HG03108 (cell line): Measurements from ENCODE around the gene FAM234A.

ENCODE experiments used
- ATAC-seq: cut with Tn5 transposase; IDR thresholded peaks from one replicate; pipeline ENCODE4 v1.9.1; 2021; ENCODE audit warnings: moderate library complexity; ENCODE audit not compliant: unreplicated experiment

Gene FAM234A

GRCh38 chr16:280552-280951 is 45.9 kb downstream of the FAM234A start, which contains the start of gene ARHGDIG:
TSS of gene ARHGDIG (plus strand) at chr16:280591. CDS start at chr16:280681, 90 bp downstream.
- ATAC-seq: no peak

GRCh38 chr16:280991-281659 is 46.5 kb downstream of the FAM234A start:
- ATAC-seq: no peak

- no peak for ATAC-seq
Observed at GRCh38 chr16:281660-282255, 47.1 kb downstream of the FAM234A start.

GRCh38 chr16:282491-282890 is 47.9 kb downstream of the FAM234A start:
- no peak for ATAC-seq

GRCh38 chr16:283033-283805 is 48.6 kb downstream of the FAM234A start, which contains the start of gene PDIA2:
TSS of gene PDIA2 (plus strand) at chr16:283164. CDS start at chr16:283170, 6 bp downstream.
- no peak for ATAC-seq

GRCh38 chr16:284204-285120 is 49.8 kb downstream of the FAM234A start:
- ATAC-seq: no peak

GRCh38 chr16:285146-286055 is 50.8 kb downstream of the FAM234A start:
- ATAC-seq: no peak

- ATAC-seq: no peak
Observed at GRCh38 chr16:286491-287297, 52.1 kb downstream of the FAM234A start.

- ATAC-seq: no peak
Observed at GRCh38 chr16:287298-287811, 52.7 kb downstream of the FAM234A start.

- ATAC-seq: no peak
Observed at GRCh38 chr16:287981-288920, 53.6 kb downstream of the FAM234A start.

- ATAC-seq: no peak
Observed at GRCh38 chr16:289395-289997, 54.9 kb downstream of the FAM234A start.

GRCh38 chr16:290015-290680 is 55.5 kb downstream of the FAM234A start:
- no peak for ATAC-seq

GRCh38 chr16:290681-291405 is 56.2 kb downstream of the FAM234A start:
- no peak for ATAC-seq

GRCh38 chr16:291539-291938 is 56.9 kb downstream of the FAM234A start:
- no peak for ATAC-seq

GRCh38 chr16:293043-293775 is 58.6 kb downstream of the FAM234A start:
- ATAC-seq: no peak
